Omental fat pad (tissue), 4 donors: ENCODE data around the gene PPM1L. TPM values are rescaled to one million over a fixed set of nuclear protein-coding genes. Genes with fewer than 3 reads are reported as not detected.
"Not testable (repeated sequence)": the region's sequence is repeated elsewhere in the genome, so short reads cannot be mapped to it uniquely, and the experiment has no call there.

ENCODE experiments used
- ATAC-seq: fragments of 150-250 bp; one replicate; pipeline ENCODE4 v1.9.1; 2016; ENCODE audit warnings: mild to moderate bottlenecking, moderate library complexity; ENCODE audit not compliant: low FRiP score
- DNase-seq: peaks from one replicate; pipeline ENCODE4 v3.0.0-alpha.2; 2019; ENCODE audit warnings: low spot score
- CTCF ChIP-seq, 3 donors: fragments of 450-650 bp; IDR thresholded peaks; one replicate each; pipeline ENCODE4 v1.5.1; 2016 to 2017; ENCODE audit warnings: antibody characterized with exemption in 3 of 3, mild to moderate bottlenecking in 3 of 3, moderate library complexity in 2 of 3
- total RNA-seq, 4 donors: library from RNA; depleted of rRNA; stranded (reverse); fragments of >200 nt; gene quantifications; one replicate each; pipeline ENCODE4 v1.1.0, GENCODE V29; 2016

The PPM1L gene
- total RNA-seq, 4 donors from 2014 or later: 13.5 to 30.4 (median 18.0) TPM

- ATAC-seq (no peak), DNase-seq (no peak)
- no peak for TF ChIP-seq CTCF (IDR thresholded peaks at IDR 0.05)
Observed at GRCh38 chr3:160963949-160964348, 207.9 kb downstream of the PPM1L start.

- no peak for DNase-seq
- ATAC-seq: no peak
- TF ChIP-seq CTCF (IDR thresholded peaks at IDR 0.05): no peak
Observed at GRCh38 chr3:160968761-160969160, 212.7 kb downstream of the PPM1L start.

- ATAC-seq (no peak), DNase-seq (no peak)
- no peak for TF ChIP-seq CTCF (IDR thresholded peaks at IDR 0.05)
Observed at GRCh38 chr3:160973067-160973809, 217.2 kb downstream of the PPM1L start.

DNA sequence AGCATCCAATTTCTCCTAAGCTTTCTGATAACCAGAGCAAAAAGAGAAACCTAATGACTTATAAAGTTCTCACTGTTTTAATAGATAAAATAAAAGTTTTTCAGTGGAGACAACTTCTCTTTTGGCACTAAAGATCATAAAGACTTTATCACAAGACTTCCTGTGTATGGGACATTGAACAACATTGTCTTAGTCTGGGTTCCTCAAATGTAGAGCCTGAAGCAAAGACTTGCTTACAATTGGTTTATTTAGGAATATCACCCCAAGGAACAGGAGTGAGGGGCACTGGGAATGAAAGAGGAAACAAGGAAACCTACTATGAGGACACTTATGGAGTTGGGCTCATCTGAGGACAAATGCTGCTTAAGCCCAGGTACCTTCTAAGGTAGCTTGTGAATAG, 221.7 kb downstream of the PPM1L start:
- DNase-seq: no peak
- ATAC-seq: no peak
- no peak for TF ChIP-seq CTCF (IDR thresholded peaks at IDR 0.05)

- ATAC-seq (no peak), DNase-seq (no peak)
- no peak for TF ChIP-seq CTCF (IDR thresholded peaks at IDR 0.05)
Observed at GRCh38 chr3:160980740-160981139, 224.7 kb downstream of the PPM1L start.

GRCh38 chr3:160981217-160981938, 225.3 kb downstream of the PPM1L start:
- ATAC-seq (no peak), DNase-seq (peak; percentile 26)
- no peak for TF ChIP-seq CTCF (IDR thresholded peaks at IDR 0.05)

DNA sequence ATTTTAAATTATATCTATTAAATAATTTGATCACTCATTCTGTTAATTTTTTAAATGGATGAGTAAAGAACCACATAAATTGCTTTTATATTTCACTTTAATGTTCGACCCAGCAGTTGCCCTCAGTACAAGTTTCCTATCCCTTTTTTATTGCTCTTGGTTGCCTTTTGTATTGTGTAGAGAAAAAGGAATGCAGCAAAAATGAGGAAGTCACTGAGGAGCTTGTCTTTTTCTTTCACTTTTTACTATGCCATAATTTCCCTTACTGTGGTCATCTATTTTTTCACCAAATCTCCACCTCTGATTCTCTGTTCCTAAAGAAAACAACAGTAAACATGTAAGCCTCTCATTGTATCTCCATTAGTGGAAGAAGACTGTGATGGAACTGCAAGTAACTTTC, 226.5 kb downstream of the PPM1L start:
- ATAC-seq: no peak
- TF ChIP-seq CTCF (IDR thresholded peaks at IDR 0.05): no peak
- DNase-seq: no peak

DNA sequence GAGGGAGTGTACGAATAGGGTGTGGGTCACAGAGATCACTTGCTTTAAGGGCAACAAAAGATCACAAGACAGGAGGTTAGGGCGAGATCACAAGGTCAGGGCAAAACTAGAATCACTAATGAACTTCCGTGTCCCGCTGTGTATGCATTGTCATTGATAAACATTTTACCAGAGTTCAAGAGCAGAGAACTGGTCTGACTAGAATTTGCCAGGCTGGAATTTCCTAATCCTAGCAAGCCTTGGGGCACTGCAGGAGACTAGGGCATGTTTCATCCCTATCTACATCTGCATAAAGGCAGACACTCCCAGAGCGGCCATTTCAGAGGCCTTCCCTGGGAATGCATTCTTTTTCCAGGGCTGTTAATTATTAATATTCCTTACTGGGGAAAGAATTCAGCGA, 227.9 kb downstream of the PPM1L start:
- not testable (repeated sequence) for DNase-seq

More for the DNA sequence above, 227.9 kb downstream of the PPM1L start:
- ATAC-seq: not testable (repeated sequence)
